CD4-positive, CD25-positive, alpha-beta regulatory T cell (primary cell): ENCODE measurements around the gene GLI3. TPM values are rescaled to one million over a fixed set of nuclear protein-coding genes. Genes with fewer than 3 reads are reported as not detected.
A peak's percentile ranks its signal among the peaks of the same experiment; 100 is the strongest.

Experiments used
- ATAC-seq, 2 donors: fragments of 150-1000 bp; cut with Tn5 transposase; one replicate each; pipeline ENCODE4 v1.10.0; 2021; ENCODE audit warnings: low read depth in 2 of 2, moderate number of reproducible peaks in 2 of 2, moderate library complexity in 1 of 2
- DNase-seq, 3 donors: peaks; one replicate each; pipeline versions ENCODE4 v3.0.0 to v3.0.0-alpha.2; 2012 to 2022; ENCODE audit warnings: mixed read lengths in 1 of 3
- H3K27ac ChIP-seq: one replicate; pipeline ENCODE4 v1.7.0; 2013; ENCODE audit warnings: mild to moderate bottlenecking, low read length; ENCODE audit not compliant: insufficient read depth, poor library complexity, severe bottlenecking
- H3K27me3 ChIP-seq: one replicate; pipeline ENCODE4 v1.7.0; 2013; ENCODE audit warnings: low read length; ENCODE audit not compliant: control insufficient read depth, insufficient read depth
- H3K36me3 ChIP-seq: one replicate; pipeline ENCODE4 v1.7.0; 2013; ENCODE audit warnings: mild to moderate bottlenecking, low read length, moderate library complexity; ENCODE audit not compliant: control insufficient read depth, insufficient read depth
- H3K4me1 ChIP-seq: 2 replicates; pipeline ENCODE4 v1.7.0; 2013; ENCODE audit warnings: mild to moderate bottlenecking, low read length; ENCODE audit not compliant: insufficient read depth, control insufficient read depth, poor library complexity, severe bottlenecking
- H3K4me3 ChIP-seq: one replicate; pipeline ENCODE4 v1.7.0; 2013; ENCODE audit warnings: low read depth, mild to moderate bottlenecking, low read length, moderate library complexity
- H3K9me3 ChIP-seq, 2 experiments: 1 replicate in 1 of 2; 2 replicates in 1 of 2; pipeline ENCODE4 v1.7.0; 2013; ENCODE audit warnings: low read length in 2 of 2, mild to moderate bottlenecking in 1 of 2, moderate library complexity in 1 of 2; ENCODE audit not compliant: control insufficient read depth in 2 of 2
- H3K27ac Mint-ChIP-seq, 3 donors: one replicate each; pipeline ENCODE4 v1.8.0; 2020 to 2022; ENCODE audit warnings: mild to moderate bottlenecking in 3 of 3, mixed read lengths in 3 of 3, moderate library complexity in 2 of 3
- H3K27me3 Mint-ChIP-seq: one replicate; pipeline ENCODE4 v1.8.0; 2022; ENCODE audit warnings: mild to moderate bottlenecking, mixed read lengths
- H3K36me3 Mint-ChIP-seq: one replicate; pipeline ENCODE4 v1.8.0; 2020; ENCODE audit warnings: mixed read lengths
- H3K4me1 Mint-ChIP-seq, 4 donors: one replicate each; pipeline ENCODE4 v1.8.0; 2020 to 2022; ENCODE audit warnings: mixed read lengths in 4 of 4, mild to moderate bottlenecking in 1 of 4
- H3K4me3 Mint-ChIP-seq, 4 donors: one replicate each; pipeline ENCODE4 v1.8.0; 2020 to 2022; ENCODE audit warnings: mild to moderate bottlenecking in 4 of 4, mixed read lengths in 4 of 4, moderate library complexity in 3 of 4
- H3K9me3 Mint-ChIP-seq, 7 donors: one replicate each; pipeline ENCODE4 v1.8.0; 2020 to 2022; ENCODE audit warnings: mixed read lengths in 7 of 7, mild to moderate bottlenecking in 3 of 7, moderate library complexity in 2 of 7
- polyA plus RNA-seq, 4 donors: library from polyadenylated mRNA; unstranded; fragments of 300-500 nt; fragmentation: Illumina TruSeq; gene quantifications; one replicate each; pipeline ENCODE4 v1.2.3, GENCODE V29; 2021
- total RNA-seq: library from RNA; stranded (reverse); gene quantifications from one replicate; pipeline ENCODE4 v1.2.3, GENCODE V29; 2022

Gene GLI3
- total and polyA plus RNA-seq, 5 donors from 2014 or later, result not detected

- H3K36me3 Mint-ChIP-seq, result no peaks in the 10 kb centered on the region
- ATAC-seq, result no peak
- Histone ChIP-seq H3K4me3 (no peak overlapping the region), H3K27ac (no peak overlapping the region), H3K4me1 (no peaks in the 10 kb centered on the region), H3K9me3 (no peaks in the 10 kb centered on the region), H3K27me3 (peaks cover under 1% of the 10 kb centered on the region), H3K36me3 (no peaks in the 10 kb centered on the region)
- H3K4me1 Mint-ChIP-seq, result no peaks in the 10 kb centered on the region
- peaks cover 29% of the 10 kb centered on the region for H3K27me3 Mint-ChIP-seq
- peaks cover 0 to 4% (median 1%) of the 10 kb centered on the region in 7 donors for H3K9me3 Mint-ChIP-seq
- no peak for DNase-seq
- H3K27ac Mint-ChIP-seq, result no peak overlapping the region
- H3K4me3 Mint-ChIP-seq, result no peak overlapping the region
Measured at GRCh38 chr7:42244828-42245227, 7.8 kb upstream of the GLI3 start.

GRCh38 chr7:42242381-42242780, 5.4 kb upstream of the GLI3 start:
- Mint-ChIP-seq H3K9me3 (peaks cover 0 to 6% (median 2%) of the 10 kb centered on the region in 7 donors), H3K36me3 (no peaks in the 10 kb centered on the region), H3K27ac (no peak overlapping the region), H3K4me1 (peaks cover 0 to 9% (median 2%) of the 10 kb centered on the region in 4 donors), H3K27me3 (peaks cover 51% of the 10 kb centered on the region), H3K4me3 (no peak overlapping the region)
- no peaks in the 10 kb centered on the region for H3K9me3 ChIP-seq
- peaks cover 13% of the 10 kb centered on the region for H3K27me3 ChIP-seq
- no peak overlapping the region for H3K27ac ChIP-seq
- no peaks in the 10 kb centered on the region for H3K36me3 ChIP-seq
- peaks cover 2% of the 10 kb centered on the region for H3K4me1 ChIP-seq
- no peak overlapping the region for H3K4me3 ChIP-seq
- DNase-seq (no peak), ATAC-seq (no peak)

GRCh38 chr7:42241424-42241823, 4.4 kb upstream of the GLI3 start:
- Mint-ChIP-seq H3K9me3 (peaks cover 0 to 6% (median 2%) of the 10 kb centered on the region in 7 donors), H3K27me3 (peaks cover 54% of the 10 kb centered on the region)

GRCh38 chr7:42240416-42240815, 3.4 kb upstream of the GLI3 start:
- DNase-seq (no peak), ATAC-seq (no peak)
- H3K4me1 Mint-ChIP-seq, result peaks cover 0 to 15% (median 4%) of the 10 kb centered on the region in 4 donors
- Histone ChIP-seq H3K27me3 (peaks cover 13% of the 10 kb centered on the region), H3K4me1 (peaks cover 11% of the 10 kb centered on the region), H3K27ac (no peak overlapping the region), H3K9me3 (no peaks in the 10 kb centered on the region), H3K36me3 (no peaks in the 10 kb centered on the region), H3K4me3 (no peak overlapping the region)
- no peak overlapping the region for H3K27ac Mint-ChIP-seq
- H3K9me3 Mint-ChIP-seq, result peaks cover 0 to 6% (median 2%) of the 10 kb centered on the region in 7 donors
- H3K27me3 Mint-ChIP-seq, result peaks cover 62% of the 10 kb centered on the region
- H3K4me3 Mint-ChIP-seq, result no peak overlapping the region
- H3K36me3 Mint-ChIP-seq, result no peaks in the 10 kb centered on the region

More at GRCh38 chr7:42241424-42241823, 4.4 kb upstream of the GLI3 start:
- H3K4me1 Mint-ChIP-seq, result peaks cover 0 to 9% (median 2%) of the 10 kb centered on the region in 4 donors
- Histone ChIP-seq H3K27ac (no peak overlapping the region), H3K4me1 (peaks cover 6% of the 10 kb centered on the region), H3K9me3 (no peaks in the 10 kb centered on the region), H3K4me3 (no peak overlapping the region), H3K36me3 (no peaks in the 10 kb centered on the region), H3K27me3 (peaks cover 13% of the 10 kb centered on the region)
- ATAC-seq, result no peak
- no peak for DNase-seq
- H3K27ac Mint-ChIP-seq, result no peak overlapping the region
- H3K4me3 Mint-ChIP-seq, result no peak overlapping the region
- no peaks in the 10 kb centered on the region for H3K36me3 Mint-ChIP-seq

- no peak for ATAC-seq
- Mint-ChIP-seq H3K4me1 (peaks cover 0 to 15% (median 5%) of the 10 kb centered on the region in 4 donors), H3K27me3 (peaks cover 70% of the 10 kb centered on the region), H3K4me3 (peak overlapping the region in 3 of 4 donors; percentile 39 to 92 (median 75)), H3K27ac (no peak overlapping the region), H3K9me3 (peaks cover 0 to 6% (median 2%) of the 10 kb centered on the region in 7 donors), H3K36me3 (no peaks in the 10 kb centered on the region)
- DNase-seq, result no peak
- peaks cover 11% of the 10 kb centered on the region for H3K4me1 ChIP-seq
- H3K27ac ChIP-seq, result no peak overlapping the region
- H3K36me3 ChIP-seq, result no peaks in the 10 kb centered on the region
- H3K27me3 ChIP-seq, result peaks cover 22% of the 10 kb centered on the region
- H3K9me3 ChIP-seq, result no peaks in the 10 kb centered on the region
- H3K4me3 ChIP-seq, result no peak overlapping the region
Measured at GRCh38 chr7:42238709-42239366, 1.8 kb upstream of the GLI3 start.

GRCh38 chr7:42237811-42238541, 967 bp upstream of the GLI3 start:
- H3K27ac Mint-ChIP-seq, result no peak overlapping the region

GRCh38 chr7:42236266-42236975, 588 bp downstream of the GLI3 start:
- H3K36me3 Mint-ChIP-seq, result no peaks in the 10 kb centered on the region
- H3K27me3 Mint-ChIP-seq, result peaks cover 84% of the 10 kb centered on the region
- H3K9me3 Mint-ChIP-seq, result peaks cover 0 to 6% (median 2%) of the 10 kb centered on the region in 7 donors
- Histone ChIP-seq H3K9me3 (no peaks in the 10 kb centered on the region), H3K4me1 (peaks cover 11% of the 10 kb centered on the region), H3K27ac (no peak overlapping the region), H3K27me3 (peaks cover 34% of the 10 kb centered on the region), H3K4me3 (no peak overlapping the region), H3K36me3 (no peaks in the 10 kb centered on the region)
- no peak for DNase-seq
- H3K27ac Mint-ChIP-seq, result no peak overlapping the region
- ATAC-seq, result no peak
- peaks cover 0 to 15% (median 5%) of the 10 kb centered on the region in 4 donors for H3K4me1 Mint-ChIP-seq
- peak overlapping the region in 3 of 4 donors; percentile 17 to 79 (median 69) for H3K4me3 Mint-ChIP-seq

More at GRCh38 chr7:42237811-42238541, 967 bp upstream of the GLI3 start:
- no peak overlapping the region for H3K4me3 ChIP-seq
- Mint-ChIP-seq H3K4me3 (peak overlapping the region in 3 of 4 donors; percentile 59 to 92 (median 75)), H3K4me1 (peaks cover 0 to 15% (median 5%) of the 10 kb centered on the region in 4 donors), H3K9me3 (peaks cover 0 to 6% (median 2%) of the 10 kb centered on the region in 7 donors), H3K36me3 (no peaks in the 10 kb centered on the region), H3K27me3 (peaks cover 78% of the 10 kb centered on the region)
- no peaks in the 10 kb centered on the region for H3K9me3 ChIP-seq
- H3K4me1 ChIP-seq, result peaks cover 11% of the 10 kb centered on the region
- peaks cover 25% of the 10 kb centered on the region for H3K27me3 ChIP-seq
- no peaks in the 10 kb centered on the region for H3K36me3 ChIP-seq
- DNase-seq, result no peak
- ATAC-seq, result no peak
- no peak overlapping the region for H3K27ac ChIP-seq
